HepG2 (cell line): Measurements from ENCODE around the gene ZBTB17. TPM values are rescaled to one million over a fixed set of nuclear protein-coding genes. Genes with fewer than 3 reads are reported as not detected.

Source experiments
- ATF2 ChIP-seq: sonication (generic); formaldehyde crosslinking; IDR thresholded peaks from 2 replicates; pipeline ENCODE4 v1.4.0; 2020; ENCODE audit warnings: missing genetic modification reagents
- EP300 ChIP-seq, 3 experiments: sonication (generic) in 1 of 3; formaldehyde crosslinking in 1 of 3; IDR thresholded peaks; 2 replicates each; pipeline versions ENCODE4 v1.5.1 to v1.6.1; 2011 to 2020; ENCODE audit warnings: low read depth in 2 of 3, low read length in 2 of 3, borderline replicate concordance in 1 of 3, improper control_type of control experiment in 1 of 3, mild to moderate bottlenecking in 1 of 3, missing genetic modification reagents in 1 of 3, moderate library complexity in 1 of 3
- MED13 ChIP-seq: sonication (generic); formaldehyde crosslinking; IDR thresholded peaks from 2 replicates; pipeline ENCODE4 v1.5.0; 2020; ENCODE audit warnings: missing genetic modification reagents
- PAXIP1 ChIP-seq: sonication (generic); formaldehyde crosslinking; conservative IDR thresholded peaks from 2 replicates; pipeline ENCODE4 v1.4.0; 2020; ENCODE audit warnings: mild to moderate bottlenecking, missing genetic modification reagents, moderate library complexity
- ZNF207 ChIP-seq: fragments of 450-650 bp; IDR thresholded peaks from 2 replicates; pipeline ENCODE4 v1.6.1; 2016; ENCODE audit warnings: antibody characterized with exemption, borderline replicate concordance
- polyA plus RNA-seq, 8 experiments: library from polyadenylated mRNA; depleted of rRNA in 3 of 8; stranded (reverse) in 7 of 8; unstranded in 1 of 8; fragments of >200 nt; fragmentation: Illumina TruSeq in 4 of 8; extraction: Trizol in 4 of 8; gene quantifications; 2 replicates each; pipeline versions ENCODE4 v1.2.1 to v1.2.3, GENCODE V29; 2011 to 2016; ENCODE audit warnings: low read depth in 4 of 8, missing spikeins in 1 of 8, mixed read lengths in 1 of 8; ENCODE audit not compliant: insufficient read depth in 1 of 8
- total RNA-seq, 5 experiments: library from RNA; depleted of rRNA; stranded (reverse); fragments of >200 nt; fragmentation: Illumina TruSeq; extraction: Trizol; gene quantifications; 2 replicates each; pipeline ENCODE4 v1.2.3, GENCODE V29; 2016; ENCODE audit warnings: low read depth in 1 of 5

Gene ZBTB17
- total and polyA plus RNA-seq, 2 of the 13 experiments (the other 11 are each of a cell fraction or from before 2014, with no cell fraction given), result 16.7 to 17.0 TPM

GRCh38 chr1:15994590-15995351, 18.9 kb upstream of the ZBTB17 start (continued):
- TF ChIP-seq PAXIP1 (peak; percentile 80), MED13 (CRISPR knock-in tag) (no peak), ZNF207 (no peak), ATF2 (CRISPR knock-in tag) (peak; percentile 44; the same call in 1 of the 2 replicates), EP300 (IDR thresholded peaks at IDR 0.05; ENCODE audit: low read depth in 2 of 2, low read length in 2 of 2) (no peak), EP300 (CRISPR knock-in tag; IDR thresholded peaks at IDR 0.05; ENCODE audit: borderline replicate concordance) (no peak)
